Measurements from ENCODE around the gene C16orf90. TPM values are rescaled to one million over a fixed set of nuclear protein-coding genes. Genes with fewer than 3 reads are reported as not detected.
A peak's percentile ranks its signal among the peaks of the same experiment; 100 is the strongest.

C16orf90 gene
- polyA plus RNA-seq, 3 donors: not detected

- Mint-ChIP-seq H3K36me3 (peaks cover 27 to 34% of the 10 kb centered on the region in 2 donors), H3K27me3 (ENCODE audit: low read depth in 3 of 3) (no peaks in the 10 kb centered on the region), H3K4me1 (no peaks in the 10 kb centered on the region), H3K27ac (peak overlapping the region in 1 of 7 donors; percentile 50), H3K4me3 (no peak overlapping the region), H3K9me3 (no peaks in the 10 kb centered on the region)
- H3K27me3 ChIP-seq (ENCODE audit: control insufficient read depth in 2 of 2, insufficient read depth in 2 of 2, low read length in 2 of 2): no peaks in the 10 kb centered on the region
- no peak for DNase-seq
- no peaks in the 10 kb centered on the region for H3K79me2 ChIP-seq (ENCODE audit: insufficient read depth, low read length)
- H3K36me3 ChIP-seq (replicated peaks in 1 of 2; ENCODE audit: control insufficient read depth in 1 of 2, insufficient read depth in 2 of 2, low read length in 2 of 2): peaks cover 4 to 12% of the 10 kb centered on the region in 2 donors
- no peak overlapping the region for H3K9ac ChIP-seq (ENCODE audit: insufficient read depth, low read length, poor library complexity, severe bottlenecking)
- H3K4me3 ChIP-seq (replicated peaks in 1 of 3; ENCODE audit: low read depth in 2 of 3, low read length in 3 of 3): no peak overlapping the region
- H3K9me3 ChIP-seq (replicated peaks in 1 of 2; ENCODE audit: control insufficient read depth in 1 of 2, insufficient read depth in 1 of 2, low read length in 2 of 2): no peaks in the 10 kb centered on the region
- H2AFZ ChIP-seq (ENCODE audit: insufficient read depth, low read depth, low read length, poor library complexity, severe bottlenecking): no peak overlapping the region
- no peaks in the 10 kb centered on the region for H3K4me1 ChIP-seq (ENCODE audit: control insufficient read depth in 1 of 2, insufficient read depth in 2 of 2, low read length in 2 of 2)
- 100% methylated on average over 2 of the region's 2 CpGs for WGBS (ENCODE audit: insufficient coverage)
- intact Hi-C loops (cut with micrococcal nuclease): no loop called here
- no peak for TF ChIP-seq CTCF (IDR thresholded peaks at IDR 0.05)
- no peak overlapping the region for H3K27ac ChIP-seq (ENCODE audit: low read depth in 1 of 2, low read length in 2 of 2)
- no peak overlapping the region for H3K4me2 ChIP-seq (replicated peaks; ENCODE audit: extremely low read depth, low read length, poor library complexity, severe bottlenecking)
- no peaks in the 10 kb centered on the region for H4K20me1 ChIP-seq (ENCODE audit: insufficient read depth, low read length)
Measured at GRCh38 chr16:3519581-3519980, 24.3 kb upstream of the C16orf90 start.

GRCh38 chr16:3518986-3519348 lies 23.7 kb upstream of the C16orf90 start:
- Histone ChIP-seq H3K79me2 (ENCODE audit: insufficient read depth, low read length) (no peaks in the 10 kb centered on the region), H3K27me3 (ENCODE audit: control insufficient read depth in 2 of 2, insufficient read depth in 2 of 2, low read length in 2 of 2) (no peaks in the 10 kb centered on the region), H3K27ac (ENCODE audit: low read depth in 1 of 2, low read length in 2 of 2) (no peak overlapping the region), H3K4me2 (replicated peaks; ENCODE audit: extremely low read depth, low read length, poor library complexity, severe bottlenecking) (no peak overlapping the region), H2AFZ (ENCODE audit: insufficient read depth, low read depth, low read length, poor library complexity, severe bottlenecking) (no peak overlapping the region), H3K4me3 (replicated peaks in 1 of 3; ENCODE audit: low read depth in 2 of 3, low read length in 3 of 3) (no peak overlapping the region), H3K9me3 (replicated peaks in 1 of 2; ENCODE audit: control insufficient read depth in 1 of 2, insufficient read depth in 1 of 2, low read length in 2 of 2) (no peaks in the 10 kb centered on the region), H3K36me3 (replicated peaks in 1 of 2; ENCODE audit: control insufficient read depth in 1 of 2, insufficient read depth in 2 of 2, low read length in 2 of 2) (peaks cover 4 to 18% of the 10 kb centered on the region in 2 donors), H4K20me1 (ENCODE audit: insufficient read depth, low read length) (no peaks in the 10 kb centered on the region), H3K4me1 (ENCODE audit: control insufficient read depth in 1 of 2, insufficient read depth in 2 of 2, low read length in 2 of 2) (no peaks in the 10 kb centered on the region), H3K9ac (ENCODE audit: insufficient read depth, low read length, poor library complexity, severe bottlenecking) (no peak overlapping the region)
- Mint-ChIP-seq H3K4me1 (no peaks in the 10 kb centered on the region), H3K4me3 (no peak overlapping the region), H3K36me3 (peaks cover 27 to 34% of the 10 kb centered on the region in 2 donors), H3K27me3 (ENCODE audit: low read depth in 3 of 3) (no peaks in the 10 kb centered on the region), H3K27ac (peak overlapping the region in 2 of 7 donors; percentile 27 to 28), H3K9me3 (no peaks in the 10 kb centered on the region)
- DNase-seq: no peak
- intact Hi-C loops (cut with micrococcal nuclease): no loop called here
- no peak for TF ChIP-seq CTCF (IDR thresholded peaks at IDR 0.05)
- 100% methylated on average over 3 of the region's 8 CpGs for WGBS (ENCODE audit: insufficient coverage)
